Erythroblast (primary cell): Measurements from ENCODE around the gene ECEL1.

Experiments used
- GATA1 ChIP-seq: IDR thresholded peaks from 2 replicates; pipeline ENCODE4 v1.6.1; 2011; ENCODE audit warnings: low read depth, mild to moderate bottlenecking, control low read depth, low read length, moderate library complexity
- POLR2A ChIP-seq: IDR thresholded peaks from 2 replicates; pipeline ENCODE4 v1.6.1; 2011; ENCODE audit warnings: mild to moderate bottlenecking, low read length

DNA sequence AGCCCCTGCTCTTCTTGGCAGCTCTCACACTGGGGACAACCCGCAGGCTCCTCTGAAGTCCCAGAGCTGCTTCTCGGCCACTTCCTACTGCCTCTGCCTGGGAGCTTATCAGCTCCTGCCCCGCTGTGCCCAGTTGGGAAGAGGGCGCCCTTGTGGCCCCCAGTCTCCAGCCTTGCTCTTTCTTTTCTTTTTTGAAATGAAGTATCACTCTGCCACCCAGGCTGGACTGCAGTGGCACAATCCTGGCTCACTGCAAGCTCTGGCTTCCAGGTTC lies 52.3 kb downstream of the ECEL1 start:
- TF ChIP-seq POLR2A (no peak), GATA1 (no peak)
